RWPE2 (cell line): ENCODE results near the gene ZC3H4.

Experiments used
- ATAC-seq: fragments of 200-7000 bp; cut with Tn5 transposase; 3 replicates; pipeline ENCODE4 v1.9.1; 2021; ENCODE audit warnings: low read depth
- DNase-seq: peaks from one replicate; pipeline ENCODE4 v3.0.0-alpha.2; 2020; ENCODE audit warnings: low spot score
- H3K27ac ChIP-seq: fragments of 450-650 bp; 2 replicates; pipeline ENCODE4 v1.5.1; 2017; ENCODE audit warnings: mild to moderate bottlenecking; ENCODE audit not compliant: poor library complexity, severe bottlenecking
- H3K27me3 ChIP-seq: fragments of 250-450 bp; sonication (Bioruptor Pico); 2 replicates; pipeline ENCODE4 v1.5.1; 2021; ENCODE audit warnings: mild to moderate bottlenecking, moderate library complexity; ENCODE audit not compliant: insufficient read depth, poor library complexity, severe bottlenecking
- H3K36me3 ChIP-seq: fragments of 250-450 bp; sonication (Bioruptor Pico); 2 replicates; pipeline ENCODE4 v1.5.1; 2020; ENCODE audit warnings: low read depth, mild to moderate bottlenecking, moderate library complexity
- H3K4me1 ChIP-seq: fragments of 250-450 bp; sonication (Bioruptor Pico); 2 replicates; pipeline ENCODE4 v1.5.1; 2021; ENCODE audit warnings: mild to moderate bottlenecking, moderate library complexity; ENCODE audit not compliant: insufficient read depth, poor library complexity, severe bottlenecking
- H3K4me3 ChIP-seq: fragments of 250-450 bp; sonication (Bioruptor Pico); 2 replicates; pipeline ENCODE4 v1.5.1; 2021; ENCODE audit warnings: mild to moderate bottlenecking, moderate library complexity; ENCODE audit not compliant: severe bottlenecking
- H3K9me3 ChIP-seq: fragments of 250-450 bp; sonication (Bioruptor Pico); 2 replicates; pipeline ENCODE4 v1.5.1; 2021; ENCODE audit warnings: mild to moderate bottlenecking, moderate library complexity; ENCODE audit not compliant: severe bottlenecking
- TF ChIP-seq, protein P1 (sequence below): fragments of 450-650 bp; IDR thresholded peaks from one replicate; pipeline ENCODE4 v1.5.1; 2017; ENCODE audit warnings: mild to moderate bottlenecking, moderate library complexity; ENCODE audit not compliant: poor library complexity, severe bottlenecking

The ZC3H4 gene

DNA sequence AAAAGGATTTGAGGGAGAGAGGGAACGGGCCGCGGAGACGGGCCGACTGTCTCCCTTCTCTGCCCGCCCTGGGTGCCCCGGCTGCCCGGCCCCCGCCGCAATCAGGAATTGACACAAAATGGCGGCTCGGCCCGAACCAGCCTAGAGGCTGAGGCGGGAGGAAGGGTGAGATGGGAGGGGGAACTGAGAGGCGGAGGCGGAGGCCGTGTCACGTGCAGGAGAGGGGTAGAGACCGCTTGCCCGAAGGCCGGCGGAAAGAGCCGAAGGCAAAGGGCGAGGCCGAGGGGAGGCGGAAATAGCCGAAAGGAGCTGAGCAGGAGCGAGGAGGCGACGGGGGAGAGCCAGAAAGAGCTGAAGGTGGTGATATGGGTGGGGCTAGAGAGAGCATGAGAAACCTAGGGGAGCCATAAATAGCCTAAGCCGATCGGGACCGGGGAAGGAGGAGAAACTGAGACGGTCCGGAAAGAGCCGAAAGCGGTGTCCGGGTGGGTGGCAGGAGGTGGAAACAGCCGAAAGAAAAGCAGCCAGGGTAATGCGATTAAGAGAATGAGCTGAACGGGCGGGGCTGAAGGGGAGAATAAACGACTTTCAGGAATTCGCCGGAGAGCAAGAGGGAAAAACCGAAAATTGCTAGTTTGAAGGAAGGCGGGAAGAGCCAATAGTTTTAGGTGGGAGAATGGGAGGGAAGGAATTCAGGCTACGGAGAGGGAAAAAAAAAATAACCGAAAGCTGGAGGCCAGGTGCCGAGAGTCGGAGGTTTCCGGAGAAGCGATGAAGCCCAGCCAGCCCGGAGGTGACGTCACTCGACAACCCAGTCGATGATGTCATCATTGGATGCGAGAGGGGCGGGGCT, at the start of gene ZC3H4:
ZC3H4 (minus strand) TSS at position 780 of the 853 bp plus-strand sequence. CDS start 1,192 bp downstream, outside the sequence.
- H3K36me3 ChIP-seq = peaks cover 18% of the 10 kb centered on the region
- H3K9me3 ChIP-seq = no peaks in the 10 kb centered on the region
- DNase-seq (peak; percentile 99), ATAC-seq (peak; percentile 85)
- peak within 1 kb of the TSS; percentile 65 for H3K4me3 ChIP-seq
- peaks cover 21% of the 10 kb centered on the region for H3K4me1 ChIP-seq
- H3K27ac ChIP-seq = peak within 1 kb of the TSS; percentile 94
- H3K27me3 ChIP-seq = no peaks in the 10 kb centered on the region
- TF ChIP-seq, protein P1, sequence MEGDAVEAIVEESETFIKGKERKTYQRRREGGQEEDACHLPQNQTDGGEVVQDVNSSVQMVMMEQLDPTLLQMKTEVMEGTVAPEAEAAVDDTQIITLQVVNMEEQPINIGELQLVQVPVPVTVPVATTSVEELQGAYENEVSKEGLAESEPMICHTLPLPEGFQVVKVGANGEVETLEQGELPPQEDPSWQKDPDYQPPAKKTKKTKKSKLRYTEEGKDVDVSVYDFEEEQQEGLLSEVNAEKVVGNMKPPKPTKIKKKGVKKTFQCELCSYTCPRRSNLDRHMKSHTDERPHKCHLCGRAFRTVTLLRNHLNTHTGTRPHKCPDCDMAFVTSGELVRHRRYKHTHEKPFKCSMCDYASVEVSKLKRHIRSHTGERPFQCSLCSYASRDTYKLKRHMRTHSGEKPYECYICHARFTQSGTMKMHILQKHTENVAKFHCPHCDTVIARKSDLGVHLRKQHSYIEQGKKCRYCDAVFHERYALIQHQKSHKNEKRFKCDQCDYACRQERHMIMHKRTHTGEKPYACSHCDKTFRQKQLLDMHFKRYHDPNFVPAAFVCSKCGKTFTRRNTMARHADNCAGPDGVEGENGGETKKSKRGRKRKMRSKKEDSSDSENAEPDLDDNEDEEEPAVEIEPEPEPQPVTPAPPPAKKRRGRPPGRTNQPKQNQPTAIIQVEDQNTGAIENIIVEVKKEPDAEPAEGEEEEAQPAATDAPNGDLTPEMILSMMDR = no peak

- TF ChIP-seq, protein P1 = no peak
- DNase-seq (no peak), ATAC-seq (no peak)
- peaks cover 19% of the 10 kb centered on the region for H3K4me1 ChIP-seq
- H3K9me3 ChIP-seq = no peaks in the 10 kb centered on the region
- H3K4me3 ChIP-seq = no peak overlapping the region
- H3K27me3 ChIP-seq = no peaks in the 10 kb centered on the region
- H3K27ac ChIP-seq = no peak overlapping the region
- H3K36me3 ChIP-seq = peaks cover 83% of the 10 kb centered on the region
Measured at GRCh38 chr19:47161876-47162489, 48.4 kb upstream of the ZC3H4 start.

GRCh38 chr19:47158879-47159503, 45.4 kb upstream of the ZC3H4 start:
- Histone ChIP-seq H3K36me3 (peaks cover 96% of the 10 kb centered on the region), H3K27ac (peak overlapping the region; percentile 50), H3K4me1 (peaks cover 21% of the 10 kb centered on the region), H3K4me3 (no peak overlapping the region), H3K27me3 (no peaks in the 10 kb centered on the region), H3K9me3 (no peaks in the 10 kb centered on the region)
- TF ChIP-seq, protein P1 = no peak
- DNase-seq (no peak), ATAC-seq (peak; percentile 69)

DNA sequence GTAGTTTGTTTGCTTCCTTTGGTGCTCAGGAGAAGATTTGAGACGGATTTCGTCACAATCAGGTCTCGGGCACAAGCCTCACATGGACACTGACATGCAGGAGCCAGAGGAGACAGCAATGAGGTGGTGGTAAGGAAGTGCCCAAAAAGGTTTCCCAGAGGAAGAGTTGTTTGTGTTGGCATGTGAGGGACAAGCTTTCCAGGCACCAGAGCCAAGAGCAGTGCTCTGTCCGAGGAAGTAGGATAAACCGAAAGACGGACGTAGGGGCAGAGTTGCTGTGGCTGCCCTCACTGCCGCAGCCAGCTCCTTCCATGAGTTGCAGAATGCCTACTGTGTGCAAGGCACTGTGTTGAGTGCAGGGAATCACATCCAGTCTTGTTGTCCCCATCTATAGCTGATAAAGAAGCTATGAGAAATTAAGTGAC, 44.8 kb upstream of the ZC3H4 start:
- no peak for DNase-seq
- Histone ChIP-seq H3K36me3 (peaks cover 97% of the 10 kb centered on the region), H3K9me3 (no peaks in the 10 kb centered on the region), H3K4me3 (no peak overlapping the region), H3K4me1 (peaks cover 23% of the 10 kb centered on the region), H3K27me3 (no peaks in the 10 kb centered on the region), H3K27ac (peak overlapping the region; percentile 50)
- TF ChIP-seq, protein P1 = no peak
- ATAC-seq = no peak
